ENCODE results near the gene NUB1.
A peak's percentile ranks its signal among the peaks of the same experiment; 100 is the strongest.

The NUB1 gene

GRCh38 chr7:151337346-151337745, 4.3 kb upstream of the NUB1 start:
- H3K27ac Mint-ChIP-seq = no peak overlapping the region
- no peaks in the 10 kb centered on the region for H3K27me3 Mint-ChIP-seq (ENCODE audit: low read depth)
- H3K4me3 Mint-ChIP-seq = no peak overlapping the region
- peaks cover 4% of the 10 kb centered on the region for H3K4me1 Mint-ChIP-seq
- H3K36me3 Mint-ChIP-seq (ENCODE audit: low read depth) = no peaks in the 10 kb centered on the region
- TF ChIP-seq CTCF (IDR thresholded peaks at IDR 0.05; ENCODE audit: unreplicated experiment in 3 of 3) = no peak
- H3K9me3 Mint-ChIP-seq = peaks cover 6% of the 10 kb centered on the region

GRCh38 chr7:151338809-151339208, 2.8 kb upstream of the NUB1 start:
- Mint-ChIP-seq H3K27ac (no peak overlapping the region), H3K27me3 (ENCODE audit: low read depth) (no peaks in the 10 kb centered on the region), H3K9me3 (peaks cover 6% of the 10 kb centered on the region), H3K4me3 (no peak overlapping the region), H3K4me1 (peaks cover 9% of the 10 kb centered on the region), H3K36me3 (ENCODE audit: low read depth) (no peaks in the 10 kb centered on the region)
- no peak for TF ChIP-seq CTCF (IDR thresholded peaks at IDR 0.05; ENCODE audit: unreplicated experiment in 3 of 3)

GRCh38 chr7:151339651-151340382, 1.8 kb upstream of the NUB1 start:
- peaks cover 6% of the 10 kb centered on the region for H3K9me3 Mint-ChIP-seq
- H3K27ac Mint-ChIP-seq = no peak overlapping the region
- H3K27me3 Mint-ChIP-seq (ENCODE audit: low read depth) = no peaks in the 10 kb centered on the region

GRCh38 chr7:151340794-151341356, 737 bp upstream of the NUB1 start:
- H3K27me3 Mint-ChIP-seq (ENCODE audit: low read depth) = no peaks in the 10 kb centered on the region
- peaks cover 6% of the 10 kb centered on the region for H3K9me3 Mint-ChIP-seq
- H3K36me3 Mint-ChIP-seq (ENCODE audit: low read depth) = peaks cover 6% of the 10 kb centered on the region
- H3K4me1 Mint-ChIP-seq = peaks cover 9% of the 10 kb centered on the region
- no peak for TF ChIP-seq CTCF (IDR thresholded peaks at IDR 0.05; ENCODE audit: unreplicated experiment in 3 of 3)
- peak overlapping the region in 2 of 3 experiments; percentile 29 to 79 for H3K27ac Mint-ChIP-seq
- H3K4me3 Mint-ChIP-seq = peak overlapping the region; percentile 87 to 92 (median 90)

More at GRCh38 chr7:151339651-151340382, 1.8 kb upstream of the NUB1 start:
- H3K4me1 Mint-ChIP-seq = peaks cover 9% of the 10 kb centered on the region
- no peak for TF ChIP-seq CTCF (IDR thresholded peaks at IDR 0.05; ENCODE audit: unreplicated experiment in 3 of 3)
- H3K4me3 Mint-ChIP-seq = peak overlapping the region; percentile 65 to 92 (median 90)
- H3K36me3 Mint-ChIP-seq (ENCODE audit: low read depth) = no peaks in the 10 kb centered on the region

- Mint-ChIP-seq H3K9me3 (peaks cover 6% of the 10 kb centered on the region), H3K4me3 (peak overlapping the region; percentile 87 to 92 (median 90)), H3K27me3 (ENCODE audit: low read depth) (no peaks in the 10 kb centered on the region), H3K4me1 (peaks cover 9% of the 10 kb centered on the region), H3K36me3 (ENCODE audit: low read depth) (peaks cover 14% of the 10 kb centered on the region), H3K27ac (peak overlapping the region in 2 of 3 experiments; percentile 58 to 67)
- TF ChIP-seq CTCF (IDR thresholded peaks at IDR 0.05; ENCODE audit: unreplicated experiment in 3 of 3) = no peak
Observed at GRCh38 chr7:151342102-151342646, 562 bp downstream of the NUB1 start.

Measured in nephron (organoid).